GM12878 (cell line): ENCODE measurements around the gene KAZN. TPM values are rescaled to one million over a fixed set of nuclear protein-coding genes. Genes with fewer than 3 reads are reported as not detected.

ENCODE experiments used
- ATAC-seq: fragments of 200-7000 bp; cut with Tn5 transposase; 3 replicates; pipeline ENCODE4 v1.9.1; 2020; ENCODE audit warnings: mild to moderate bottlenecking, moderate library complexity
- BruUV-seq: library from RNA; stranded (reverse); fragments of 400-500 nt; replicated peaks from 2 replicates; lab custom pipeline; 2021; lab: Mats Ljungman, UMichigan
- CTCF ChIA-PET: fragments of 300-600 bp; sonication (Branson Sonifier 250); formaldehyde crosslinking; extraction: SDS; loops from one replicate; lab custom pipeline; 2021; ENCODE audit warnings: inconsistent platforms; lab: Yijun Ruan, JAX
- POLR2A ChIA-PET: fragments of 350-600 bp; formaldehyde crosslinking; extraction: SDS; loops from one replicate; lab custom pipeline; 2021; ENCODE audit warnings: inconsistent platforms; lab: Charles Lee
- RAD21 ChIA-PET: fragments of 300-600 bp; sonication (Branson Sonifier 250); formaldehyde crosslinking; loops from one replicate; lab custom pipeline; 2023; ENCODE audit warnings: antibody characterized with exemption; ENCODE audit not compliant: unreplicated experiment; lab: Charles Lee
- SMC1A ChIA-PET: fragments of 300-600 bp; sonication (Branson Sonifier 250); formaldehyde crosslinking; loops from one replicate; lab custom pipeline; 2023; ENCODE audit not compliant: unreplicated experiment, uncharacterized antibody; lab: Charles Lee
- DNase-seq: peaks from one replicate; pipeline ENCODE4 v3.0.0-alpha.2; 2011; ENCODE audit warnings: low read depth, low spot score
- FAIRE-seq: peaks from 3 replicates; lab custom pipeline; 2011; peaks lifted over from hg19 to GRCh38; lab: Jason Lieb, UNC
- H2AFZ ChIP-seq: 2 replicates; pipeline ENCODE4 v1.6.0; 2011; ENCODE audit warnings: low read depth, low read length, control low read depth; ENCODE audit not compliant: control insufficient read depth
- H3K27ac ChIP-seq: 2 replicates; pipeline ENCODE4 v1.5.1; 2011; ENCODE audit warnings: control low read depth; ENCODE audit not compliant: control insufficient read depth, insufficient read depth
- H3K27me3 ChIP-seq, 2 experiments: replicated peaks in 1 of 2; 2 replicates each; pipeline versions ENCODE4 v1.6.0 to v1.6.1; 2011; ENCODE audit warnings: low read length in 1 of 2; ENCODE audit not compliant: control insufficient read depth in 2 of 2, insufficient read depth in 2 of 2
- H3K36me3 ChIP-seq, 2 experiments: 2 replicates each; pipeline ENCODE4 v1.5.1; 2011; ENCODE audit warnings: low read length in 1 of 2; ENCODE audit not compliant: control insufficient read depth in 2 of 2, insufficient read depth in 2 of 2
- H3K4me1 ChIP-seq: 2 replicates; pipeline ENCODE4 v1.6.1; 2011; ENCODE audit warnings: mild to moderate bottlenecking, low read length, moderate library complexity, mixed read lengths; ENCODE audit not compliant: control insufficient read depth, insufficient read depth
- H3K4me2 ChIP-seq: 2 replicates; pipeline ENCODE4 v1.6.0; 2011; ENCODE audit warnings: control low read depth; ENCODE audit not compliant: control insufficient read depth, insufficient read depth
- H3K4me3 ChIP-seq: fragments of 200-600 bp; sonication (generic); 2 replicates; pipeline ENCODE4 v1.5.1; 2016
- H3K79me2 ChIP-seq: 2 replicates; pipeline ENCODE4 v1.6.0; 2011; ENCODE audit warnings: low read length; ENCODE audit not compliant: control insufficient read depth, insufficient read depth
- H3K9ac ChIP-seq: 2 replicates; pipeline ENCODE4 v1.8.0; 2011; ENCODE audit warnings: low read length, control low read depth, mixed read lengths; ENCODE audit not compliant: control insufficient read depth, insufficient read depth
- H3K9me3 ChIP-seq: replicated peaks from 3 replicates; pipeline ENCODE4 v1.5.1; 2011; ENCODE audit warnings: mild to moderate bottlenecking, low read length; ENCODE audit not compliant: control insufficient read depth, insufficient read depth
- H4K20me1 ChIP-seq: 2 replicates; pipeline ENCODE4 v1.6.0; 2011; ENCODE audit not compliant: control insufficient read depth, insufficient read depth
- ASH2L ChIP-seq: fragments of 300-600, 200-600 bp; sonication (generic); IDR thresholded peaks from 2 replicates; pipeline ENCODE4 v1.6.1; 2017; ENCODE audit warnings: low read depth, mild to moderate bottlenecking, borderline replicate concordance
- ELK1 ChIP-seq: IDR thresholded peaks from 2 replicates; pipeline ENCODE4 v1.6.1; 2012; ENCODE audit warnings: low read depth, low read length, improper control_type of control experiment
- MXI1 ChIP-seq: fragments of 150-350 bp; IDR thresholded peaks from 2 replicates; pipeline ENCODE4 v1.6.1; 2011; ENCODE audit warnings: low read depth, mild to moderate bottlenecking, inconsistent platforms, low read length, improper control_type of control experiment
- PAX8 ChIP-seq: fragments of 450-650 bp; IDR thresholded peaks from 2 replicates; pipeline ENCODE4 v1.6.1; 2017; ENCODE audit warnings: mild to moderate bottlenecking, moderate library complexity
- POU2F2 ChIP-seq: IDR thresholded peaks from 3 replicates; pipeline ENCODE4 v1.6.1; 2011; ENCODE audit warnings: low read depth, mild to moderate bottlenecking, low read length, borderline replicate concordance
- TCF3 ChIP-seq: IDR thresholded peaks from 2 replicates; pipeline ENCODE4 v1.6.1; 2012; ENCODE audit warnings: low read depth, mild to moderate bottlenecking, low read length, borderline replicate concordance; ENCODE audit not compliant: insufficient read depth
- ZNF217 ChIP-seq: fragments of 450-650 bp; IDR thresholded peaks from 2 replicates; pipeline ENCODE4 v1.6.1; 2017; ENCODE audit warnings: antibody characterized with exemption, mild to moderate bottlenecking
- WGBS: methylation state at CpG from one replicate; pipeline ENCODE4 v1.1.6; 2016; ENCODE audit warnings: low lambda C conversion rate; ENCODE audit not compliant: insufficient replicate concordance, insufficient coverage; ENCODE audit errors: missing lambda C conversion rate; 5-methylcytosine and 5-hydroxymethylcytosine counted together
- in situ Hi-C: fragments of 300-500 bp; cut with MboI; formaldehyde crosslinking; loops from 9 replicates; pipeline ENCODE4 v1.14.3; 2018; ENCODE audit warnings: mixed read lengths
- intact Hi-C: fragments of 100-400 bp; cut with micrococcal nuclease; formaldehyde crosslinking; loops from one replicate; pipeline ENCODE4 v1.14.2; 2022; ENCODE audit not compliant: unreplicated experiment
- polyA plus RNA-seq, 11 experiments: library from polyadenylated mRNA; depleted of rRNA in 4 of 11; unstranded in 6 of 11; stranded (reverse) in 5 of 11; fragments of >200 nt; fragmentation: Nextera tagmentation in 4 of 11; fragmentation: Illumina TruSeq in 1 of 11; extraction: Ambion mirVana in 4 of 11; extraction: Trizol in 1 of 11; gene quantifications; 1 replicate in 1 of 11; 2 replicates in 10 of 11; pipeline versions ENCODE4 v1.2.1 to v1.2.3, GENCODE V29; 2011 to 2016; ENCODE audit warnings: inconsistent platforms in 2 of 11, missing spikeins in 2 of 11, low read depth in 1 of 11
- total RNA-seq, 4 experiments: library from RNA; depleted of rRNA in 3 of 4; stranded (reverse); fragments of >200 nt in 3 of 4; fragmentation: Illumina TruSeq in 1 of 4; extraction: Trizol in 1 of 4; gene quantifications; 2 replicates each; pipeline versions ENCODE4 v1.2.1 to v1.2.3, GENCODE V29; 2013 to 2021

KAZN gene
- total and polyA plus RNA-seq, 10 of the 15 experiments (the other 5 are each of a cell fraction or from before 2014, with no cell fraction given) = 0.72 to 4.0 (median 1.2) TPM

GRCh38 chr1:14604414-14604813 lies 5.9 kb downstream of the KAZN start:
- Histone ChIP-seq H3K4me2 (no peak overlapping the region), H3K27ac (no peak overlapping the region), H2AFZ (no peak overlapping the region), H3K79me2 (no peaks in the 10 kb centered on the region), H3K36me3 (no peaks in the 10 kb centered on the region), H3K9ac (no peak overlapping the region), H3K4me3 (no peak overlapping the region), H3K9me3 (no peaks in the 10 kb centered on the region), H3K4me1 (peaks cover 11% of the 10 kb centered on the region), H4K20me1 (no peaks in the 10 kb centered on the region), H3K27me3 (no peaks in the 10 kb centered on the region)
- no TSS peak for BruUV-seq
- ATAC-seq (no peak), DNase-seq (no peak), FAIRE-seq (no peak)
- CTCF ChIA-PET = no interaction called here
- in situ Hi-C loops = no loop called here
- RAD21 ChIA-PET = no interaction called here
- TF ChIP-seq ELK1 (no peak), ZNF217 (no peak), ASH2L (no peak), MXI1 (no peak), TCF3 (no peak)
- POLR2A ChIA-PET = no interaction called here
- intact Hi-C loops = loop anchor here (5.0 to 10.0 kb wide), 2 partner anchors 82 to 320 kb away; no protein-coding TSS in a partner anchor
- SMC1A ChIA-PET = interaction anchor here (0.8 to 1.1 kb wide), 2 partner anchors 9 to 10 kb away, joined by 3 read pairs; no protein-coding TSS in a partner anchor
- 14% methylated on average over 4 of the region's 5 CpGs for WGBS

- SMC1A ChIA-PET = interaction anchor here (0.5 kb wide), 1 partner anchor 56 kb away, joined by 3 read pairs; no protein-coding TSS in a partner anchor
Observed at GRCh38 chr1:14605945-14606344, 7.5 kb downstream of the KAZN start.

More at GRCh38 chr1:14605945-14606344, 7.5 kb downstream of the KAZN start:
- no peak for DNase-seq
- intact Hi-C loops (loop anchor here (1.0 to 10.0 kb wide), 5 partner anchors 244 to 495 kb away; no protein-coding TSS in a partner anchor), in situ Hi-C loops (no loop called here)
- H3K9ac ChIP-seq = no peak overlapping the region
- BruUV-seq = no TSS peak
- no peak for FAIRE-seq
- no peak overlapping the region for H2AFZ ChIP-seq
- CTCF ChIA-PET = interaction anchor here (1.4 to 2.5 kb wide), 2 partner anchors 127 to 421 kb away, joined by 6 to 12 read pairs; no protein-coding TSS in a partner anchor
- no peaks in the 10 kb centered on the region for H3K27me3 ChIP-seq
- no peak overlapping the region for H3K4me3 ChIP-seq
- no peaks in the 10 kb centered on the region for H3K9me3 ChIP-seq
- RAD21 ChIA-PET = no interaction called here
- H3K79me2 ChIP-seq = no peaks in the 10 kb centered on the region
- ATAC-seq = no peak
- no peak overlapping the region for H3K27ac ChIP-seq
- POLR2A ChIA-PET = no interaction called here
- 35% methylated on average over 1 of the region's 1 CpG for WGBS
- no peaks in the 10 kb centered on the region for H3K36me3 ChIP-seq
- no peaks in the 10 kb centered on the region for H4K20me1 ChIP-seq
- no peak for TF ChIP-seq PAX8
- TF ChIP-seq POU2F2 = no peak
- H3K4me1 ChIP-seq = no peaks in the 10 kb centered on the region
- no peak overlapping the region for H3K4me2 ChIP-seq
